Medulla oblongata (tissue), 1 donor: Measurements from ENCODE around the gene RTKN2.
A peak's percentile ranks its signal among the peaks of the same experiment; 100 is the strongest.

Experiments used
- DNase-seq: peaks from one replicate; pipeline ENCODE4 v3.0.0-alpha.2; 2015; ENCODE audit errors: extremely low spot score

Gene RTKN2

DNA sequence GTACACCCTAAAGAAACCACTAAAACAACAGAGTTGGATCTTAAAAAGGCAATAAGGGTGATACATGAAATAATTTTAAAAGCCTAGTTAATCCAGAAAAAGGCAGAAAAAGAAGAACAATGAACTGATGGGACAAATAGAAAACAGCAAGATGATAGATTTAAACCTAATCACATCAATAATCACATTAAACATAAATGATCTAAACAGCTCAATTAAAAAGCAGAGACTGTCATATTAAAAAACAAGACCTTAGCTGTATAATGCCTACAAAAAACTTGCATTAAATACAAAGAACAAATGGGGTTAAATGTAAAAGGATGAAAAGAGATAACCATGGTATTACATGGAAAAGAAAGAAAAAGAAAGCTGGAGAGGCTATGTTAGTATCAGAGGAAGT lies 96.2 kb downstream of the RTKN2 start:
- no peak for DNase-seq

- DNase-seq = no peak
These were observed 96.9 kb downstream of the RTKN2 start for GRCh38 chr10:62171791-62172190.

DNA sequence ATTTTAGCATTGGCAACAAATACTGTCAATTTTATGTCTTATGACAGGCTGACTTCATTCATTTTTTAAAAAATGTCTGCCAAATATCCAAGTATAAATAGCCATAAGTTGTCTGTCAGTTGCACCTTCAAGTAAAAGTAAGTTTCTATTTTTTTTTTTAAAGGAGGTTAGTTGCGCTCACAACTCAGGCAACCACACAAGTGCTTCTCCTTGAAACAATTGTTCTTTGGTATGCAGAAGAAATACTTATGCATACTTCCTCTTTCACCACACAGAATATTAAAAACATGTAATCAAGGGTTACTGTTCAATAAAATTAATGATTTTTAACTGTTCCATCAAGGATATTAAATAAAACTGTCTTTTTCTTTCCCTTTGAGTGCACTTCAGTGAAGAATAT lies 97.9 kb downstream of the RTKN2 start:
- no peak for DNase-seq

- peak; percentile 44 for DNase-seq
These were observed 102.1 kb downstream of the RTKN2 start for GRCh38 chr10:62166331-62167131.

DNA sequence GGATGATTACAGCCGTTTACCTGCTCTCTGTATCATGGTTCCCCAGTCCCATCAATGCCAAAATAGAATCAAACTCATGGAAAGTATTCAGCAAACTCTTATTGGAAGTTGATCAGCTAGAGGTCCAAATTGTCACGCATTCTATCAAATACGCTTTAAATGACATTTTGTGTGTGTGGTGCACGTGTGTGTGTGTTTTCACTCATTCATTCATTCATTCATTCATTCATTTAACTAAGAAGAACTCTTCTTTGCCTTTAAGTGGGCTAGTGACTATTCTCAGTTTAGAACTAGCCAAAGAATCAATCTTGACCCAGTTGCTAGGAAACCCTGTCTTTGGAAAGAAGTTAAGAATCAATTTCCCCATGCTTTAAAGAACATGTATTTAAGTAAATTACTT lies 102.8 kb downstream of the RTKN2 start:
- no peak for DNase-seq

DNA sequence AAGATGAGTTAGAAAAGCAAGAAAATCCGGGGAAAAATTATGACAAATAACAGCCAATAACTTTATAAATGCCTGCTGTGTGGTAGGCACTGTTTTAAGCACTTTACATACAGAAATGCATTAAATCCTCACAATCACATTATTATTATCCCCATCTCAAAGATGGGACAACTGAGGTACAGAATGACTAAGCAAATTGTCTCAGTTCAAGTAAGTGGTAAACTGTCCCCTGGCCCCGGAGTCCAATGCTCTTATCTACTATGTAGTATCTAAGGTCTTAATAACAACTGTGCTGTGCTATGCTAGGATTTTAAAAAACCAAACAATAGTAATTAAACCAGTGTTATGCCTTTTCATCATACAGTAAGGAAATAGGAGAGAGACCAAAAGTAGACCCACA lies 105.6 kb downstream of the RTKN2 start:
- no peak for DNase-seq

DNA sequence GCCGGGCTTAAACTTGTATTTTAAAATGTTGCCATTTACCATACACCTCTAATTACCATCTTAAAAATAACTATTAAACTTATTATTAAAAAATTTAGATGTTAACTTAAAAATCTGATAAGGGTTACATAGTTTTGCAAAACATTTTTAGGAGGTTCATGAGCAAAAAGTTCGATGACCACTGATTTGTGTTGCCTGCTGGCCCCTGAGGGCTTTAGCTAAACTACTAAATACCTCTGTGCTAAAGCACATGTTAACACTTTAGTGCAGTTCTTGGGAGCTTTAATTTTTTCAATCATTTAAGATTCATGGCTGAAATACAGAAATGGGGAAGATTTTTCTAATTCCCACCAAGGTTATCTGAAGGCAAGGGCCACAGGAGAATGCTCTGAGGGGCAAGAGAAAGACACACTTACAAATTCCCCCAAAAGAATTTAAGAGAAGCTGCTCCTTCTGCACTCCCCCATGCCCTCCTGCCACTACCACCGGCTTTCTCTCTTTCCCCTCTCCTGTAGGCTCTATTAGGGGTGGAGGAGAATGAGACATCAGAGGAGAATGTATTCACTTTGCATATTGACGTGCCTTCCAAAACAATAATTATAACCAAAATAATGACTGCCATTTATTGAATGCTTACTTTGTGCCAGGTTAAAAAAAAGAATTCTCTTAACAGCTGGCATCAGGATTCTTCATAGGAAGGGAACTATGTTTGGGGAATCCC lies 106.2 kb downstream of the RTKN2 start:
- DNase-seq = no peak

GRCh38 chr10:62159351-62159750 lies 109.3 kb downstream of the RTKN2 start:
- no peak for DNase-seq

DNA sequence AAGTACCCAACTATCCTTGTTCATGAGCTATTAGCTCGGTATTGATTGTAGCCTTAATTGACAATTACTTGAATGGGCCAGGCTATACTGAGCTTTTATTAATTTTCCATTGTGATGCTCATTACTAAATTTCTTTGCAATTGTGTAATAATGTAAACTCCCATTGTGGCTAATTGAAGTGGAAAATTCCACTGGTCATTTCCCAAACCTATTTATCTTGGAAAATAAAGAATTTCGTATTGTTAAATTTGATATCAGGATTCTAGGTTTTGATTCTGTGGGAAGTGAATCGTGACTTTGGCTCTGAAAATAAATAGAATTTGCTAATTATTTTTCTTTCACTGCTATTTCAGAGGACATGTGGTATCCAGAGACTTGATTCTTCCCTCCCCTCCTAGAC lies 111.0 kb downstream of the RTKN2 start:
- DNase-seq = no peak

- DNase-seq = no peak
These were observed 113.5 kb downstream of the RTKN2 start for GRCh38 chr10:62155054-62155680.

DNA sequence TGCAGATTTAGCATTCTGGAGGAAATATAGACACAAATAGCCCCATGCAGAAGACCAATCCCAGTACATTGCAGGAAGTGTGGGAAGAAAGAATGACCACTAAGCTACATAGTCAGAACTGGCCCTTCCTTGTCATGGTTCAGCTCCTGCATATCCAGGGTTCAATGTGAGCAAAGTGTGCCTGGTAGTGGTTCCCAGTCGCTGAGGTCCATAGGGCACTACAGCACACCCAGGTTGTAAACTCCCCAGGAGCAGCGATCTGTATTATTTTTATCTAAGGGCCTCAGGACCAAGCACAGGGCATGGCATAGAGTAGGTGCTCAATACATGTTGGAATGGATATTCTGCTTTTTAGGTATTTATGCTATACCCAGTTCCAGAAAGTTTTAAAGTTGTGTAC lies 114.4 kb downstream of the RTKN2 start:
- no peak for DNase-seq

DNA sequence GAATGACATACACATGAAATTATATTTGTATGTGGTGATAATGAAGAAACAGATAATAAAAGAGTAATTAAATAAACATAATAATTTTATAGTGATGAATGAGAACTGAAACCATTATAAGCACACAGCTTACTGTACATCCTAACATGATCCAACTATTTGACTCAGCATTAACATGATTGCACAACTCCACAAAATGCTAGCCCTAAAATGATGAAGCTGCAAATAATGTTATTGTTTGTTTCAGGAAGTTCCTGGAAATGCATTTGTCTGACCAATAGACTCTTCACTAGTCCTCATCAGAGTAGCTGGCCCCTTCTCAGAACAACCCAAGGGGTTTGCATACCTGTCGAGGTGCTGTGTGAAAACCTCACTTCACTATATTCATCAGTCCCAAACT lies 115.5 kb downstream of the RTKN2 start:
- no peak for DNase-seq

DNA sequence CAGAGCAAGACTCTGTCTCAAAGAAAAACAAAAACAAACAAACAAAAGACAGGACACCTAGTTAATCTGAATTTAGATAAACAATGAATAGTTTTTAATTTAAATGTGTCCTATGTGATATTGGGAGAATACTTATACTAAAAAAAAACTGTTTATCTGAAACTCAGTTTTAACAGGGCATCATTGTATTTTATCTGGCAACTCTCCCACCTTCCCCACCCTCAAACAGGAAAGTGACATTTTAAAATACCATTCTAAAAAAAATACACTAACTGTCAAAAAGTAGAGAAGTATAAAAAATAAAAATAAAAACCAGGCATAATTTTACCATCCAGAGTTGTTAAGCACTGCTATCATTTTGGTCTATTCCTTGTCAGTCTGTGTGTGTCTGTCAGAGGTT lies 119.0 kb downstream of the RTKN2 start:
- DNase-seq = no peak

GRCh38 chr10:62148155-62148554 lies 120.5 kb downstream of the RTKN2 start:
- no peak for DNase-seq

DNA sequence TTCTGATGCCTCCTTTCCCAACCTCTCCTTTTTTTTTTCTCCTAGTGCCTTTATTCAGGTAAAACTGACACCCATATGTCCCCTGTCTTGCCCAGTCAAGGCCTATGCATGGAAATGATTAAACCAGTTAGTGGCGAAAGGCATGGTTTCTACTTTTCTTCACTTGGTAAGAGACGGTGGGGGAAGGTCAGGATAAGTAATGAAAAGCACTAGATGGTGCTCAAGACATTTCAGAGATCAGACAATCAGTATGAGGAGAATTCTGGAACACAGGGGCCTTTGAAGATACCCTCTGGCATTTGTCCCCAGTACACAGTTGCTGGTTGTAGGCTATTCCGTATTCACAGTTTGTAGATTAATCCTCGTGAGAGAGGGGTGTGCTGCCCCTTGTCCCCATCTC lies 121.2 kb downstream of the RTKN2 start:
- no peak for DNase-seq

- no peak for DNase-seq
These were observed 131.7 kb downstream of the RTKN2 start for GRCh38 chr10:62136931-62137330.

DNA sequence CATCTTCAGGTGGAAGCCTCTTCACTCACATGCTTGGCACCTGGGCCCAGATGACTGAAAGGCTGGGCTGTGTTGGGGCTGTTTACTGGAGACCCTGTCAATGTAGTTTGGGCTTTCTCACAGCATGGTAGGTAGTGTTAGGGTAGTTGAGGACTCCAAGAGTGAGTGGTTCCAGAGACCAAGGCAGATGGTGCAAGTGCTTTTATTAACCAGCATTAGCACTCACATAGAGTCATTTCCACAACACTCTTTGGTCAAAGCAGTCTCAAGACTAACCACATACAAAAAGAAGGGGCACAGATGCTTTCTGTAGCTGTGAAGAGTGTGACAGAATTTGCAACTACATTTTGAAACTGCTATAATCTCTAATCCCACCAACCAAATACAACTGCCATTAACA lies 135.0 kb downstream of the RTKN2 start:
- no peak for DNase-seq
